ENCODE results near the gene KIFC1.

DNA sequence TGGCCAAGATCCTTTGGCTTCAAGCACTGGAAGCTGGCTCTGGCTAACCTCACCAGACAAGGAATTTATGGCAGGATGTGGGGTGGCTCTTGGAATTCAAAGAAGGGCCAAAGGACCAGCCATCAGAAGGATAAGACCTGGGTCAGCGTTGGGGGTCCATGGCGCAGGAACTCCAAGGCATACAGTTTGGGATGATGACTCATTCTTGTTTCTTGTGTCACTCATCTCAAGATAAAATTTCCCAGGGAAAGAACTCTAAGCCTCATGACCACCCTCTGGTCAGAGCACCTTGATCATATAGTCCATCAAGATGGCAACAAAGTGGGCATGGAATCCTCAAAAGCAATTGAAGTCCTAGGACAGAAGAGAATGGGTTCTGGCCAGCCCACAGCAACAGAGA lies 67.6 kb downstream of the KIFC1 start:
- TF ChIP-seq CTCF (IDR thresholded peaks at IDR 0.05) (no peak), POLR2A (IDR thresholded peaks at IDR 0.05) (no peak)
